ENCODE results near the gene NCKAP5. TPM values are rescaled to one million over a fixed set of nuclear protein-coding genes. Genes with fewer than 3 reads are reported as not detected.
A peak's percentile ranks its signal among the peaks of the same experiment; 100 is the strongest.

The NCKAP5 gene
- total RNA-seq, 1 experiment from 2014 or later = 3.4 TPM

DNA sequence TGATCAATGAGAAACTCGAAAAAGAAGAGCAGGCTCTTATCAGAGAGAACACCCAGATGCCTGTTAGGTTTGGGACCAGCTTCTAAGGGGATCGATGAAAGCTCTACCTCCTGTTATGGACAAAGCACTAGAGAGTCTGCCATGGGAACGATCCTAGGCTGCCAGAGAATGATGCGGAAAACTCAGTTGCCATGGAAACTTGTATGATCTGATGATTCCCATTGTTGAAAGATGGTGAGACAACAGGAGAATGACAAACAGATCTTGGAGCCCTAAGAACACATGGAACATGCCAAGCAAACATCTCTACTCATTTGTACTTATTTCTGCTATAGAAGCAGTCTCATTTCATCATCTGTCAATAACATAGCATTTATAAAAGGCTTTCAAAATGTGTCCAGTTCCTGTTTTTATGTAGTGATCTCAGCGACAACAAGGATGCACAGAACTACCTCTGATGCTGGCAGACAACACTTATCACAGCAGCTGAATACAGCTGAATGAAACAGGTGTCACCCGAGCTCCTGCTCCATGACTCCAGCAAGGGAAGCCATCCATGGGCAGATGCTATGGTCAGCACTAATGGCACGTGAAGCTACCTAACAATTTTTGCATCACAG, 59.6 kb downstream of the NCKAP5 start:
- no peak for DNase-seq (ENCODE audit: low read depth)
- in situ Hi-C loops (cut with HindIII; ENCODE audit: low pct_unique_long_range_greater_than_20kb, low sequenced_read_pairs) = no loop called here

DNA sequence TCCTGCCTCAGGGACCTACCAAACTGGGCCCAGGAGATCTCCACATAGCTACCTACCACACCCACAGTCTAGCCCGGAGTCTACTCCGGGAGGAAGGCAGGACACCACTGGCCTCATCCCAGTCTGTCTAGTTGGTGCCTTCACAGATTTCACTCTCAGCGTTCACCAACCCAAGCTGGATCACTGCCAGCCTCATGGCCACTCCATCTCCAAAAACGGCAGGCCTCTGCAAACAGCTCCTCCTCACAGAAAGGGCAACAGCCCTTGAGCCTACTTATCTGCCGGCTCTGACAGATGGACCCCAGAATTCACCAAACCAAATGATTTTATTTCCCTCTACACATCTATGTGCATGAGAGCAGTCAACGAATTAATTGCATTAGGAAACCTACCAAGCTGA, 61.3 kb downstream of the NCKAP5 start:
- in situ Hi-C loops (cut with HindIII; ENCODE audit: low pct_unique_long_range_greater_than_20kb, low sequenced_read_pairs) = no loop called here
- no peak for DNase-seq (ENCODE audit: low read depth)

DNA sequence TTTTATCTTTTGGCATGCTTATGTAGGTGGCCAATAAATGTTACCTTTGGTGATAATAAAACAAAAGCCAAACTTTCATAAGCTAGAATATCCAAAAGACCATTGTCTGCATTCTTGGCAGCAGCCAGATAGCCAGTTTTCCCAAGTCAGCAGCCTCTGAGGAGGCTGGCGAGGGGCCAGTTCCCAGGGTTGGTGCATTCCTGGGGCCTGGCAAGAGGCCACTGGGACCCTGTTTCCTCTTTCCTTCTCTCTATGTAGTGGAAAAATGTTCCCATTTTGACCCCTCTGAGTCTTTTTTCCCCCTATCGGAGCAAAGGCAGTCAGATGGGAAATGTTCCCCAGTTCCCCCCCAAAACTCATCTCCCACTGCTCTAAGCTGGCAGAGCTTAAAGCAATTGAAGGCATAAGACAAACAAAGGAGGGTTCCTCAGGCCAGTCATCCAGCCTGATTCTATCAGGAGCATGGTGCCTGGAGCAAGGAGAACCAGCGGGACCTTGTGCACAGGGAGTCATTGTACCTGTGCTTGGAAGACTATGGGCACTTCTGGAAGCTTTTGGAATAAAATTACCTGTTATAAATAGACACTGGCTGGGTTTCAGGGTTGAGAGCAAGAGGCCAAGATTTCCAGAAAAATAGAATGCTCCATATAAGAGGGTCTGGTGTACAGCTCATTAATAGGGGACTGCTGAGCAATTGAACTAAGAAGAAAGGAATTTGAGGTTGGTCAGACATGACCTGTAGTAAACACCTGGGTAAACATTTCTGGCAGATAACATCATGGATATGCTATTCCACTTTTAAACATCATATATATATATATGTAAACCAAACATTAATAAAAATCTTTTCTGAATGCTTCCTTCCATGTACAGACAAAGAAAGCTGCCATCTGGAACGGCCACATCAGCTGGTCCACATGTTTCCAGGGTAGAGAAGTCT, 63.4 kb downstream of the NCKAP5 start:
- in situ Hi-C loops (cut with HindIII; ENCODE audit: low pct_unique_long_range_greater_than_20kb, low sequenced_read_pairs) = no loop called here
- peak; percentile 17 for DNase-seq (ENCODE audit: low read depth)

DNA sequence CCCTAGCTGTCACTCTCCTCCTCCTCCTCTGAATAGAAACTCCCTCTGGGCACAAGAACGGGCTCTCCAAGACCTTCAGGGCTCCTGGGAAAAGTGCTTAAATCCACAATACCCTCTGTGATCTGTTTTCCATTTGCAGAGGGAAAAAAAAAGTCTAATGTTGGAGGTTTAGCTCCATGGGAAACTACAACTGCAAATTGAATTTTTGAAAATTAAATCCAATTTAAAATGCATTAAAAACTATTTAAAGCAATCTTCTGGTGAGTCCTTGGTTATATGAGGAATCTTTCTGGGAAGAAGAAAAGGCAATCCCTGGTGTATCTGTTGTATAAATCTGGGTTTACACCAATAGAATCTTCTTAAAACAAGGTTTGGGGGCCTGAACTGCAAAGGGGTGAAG, 64.3 kb downstream of the NCKAP5 start:
- no peak for DNase-seq (ENCODE audit: low read depth)
- in situ Hi-C loops (cut with HindIII; ENCODE audit: low pct_unique_long_range_greater_than_20kb, low sequenced_read_pairs) = no loop called here

DNA sequence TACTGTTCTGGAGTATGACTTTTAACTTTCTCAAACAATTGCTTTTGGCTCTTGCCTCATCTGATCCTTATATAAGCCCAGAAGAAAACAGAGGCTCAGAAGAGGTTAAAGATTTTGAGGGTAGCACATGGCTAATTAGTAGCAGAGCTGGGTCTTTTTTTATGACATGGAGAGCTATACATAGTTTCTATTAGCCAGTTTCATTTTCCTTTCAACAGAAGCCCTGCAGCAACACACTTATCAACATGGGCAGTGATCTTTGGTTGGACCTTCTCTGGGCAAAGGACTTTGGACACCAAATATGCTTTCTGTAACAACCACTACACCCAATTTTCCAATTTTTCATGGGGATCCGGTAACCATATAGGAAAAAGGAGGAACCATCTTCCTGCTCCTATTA, 64.9 kb downstream of the NCKAP5 start:
- in situ Hi-C loops (cut with HindIII; ENCODE audit: low pct_unique_long_range_greater_than_20kb, low sequenced_read_pairs) = no loop called here
- DNase-seq (ENCODE audit: low read depth) = no peak

DNA sequence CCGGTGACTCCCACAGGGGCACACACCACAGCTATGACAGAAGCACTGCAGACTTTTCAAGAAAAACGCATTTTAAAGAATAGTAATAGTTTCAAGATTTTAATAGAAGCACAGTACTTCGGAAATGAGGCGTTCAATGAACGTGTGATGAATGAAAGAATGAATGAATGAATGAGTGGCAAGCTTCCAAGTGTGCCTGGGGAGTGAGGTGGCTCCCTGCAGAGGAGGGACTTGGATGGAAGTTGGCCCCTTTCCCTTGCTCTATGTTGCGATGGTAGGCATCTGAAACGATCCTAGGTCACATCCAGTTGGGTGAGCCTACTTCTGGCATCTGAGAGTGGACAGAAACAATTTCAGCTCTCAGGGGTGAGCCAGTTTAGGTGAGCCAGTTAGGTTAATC, 65.6 kb downstream of the NCKAP5 start:
- in situ Hi-C loops (cut with HindIII; ENCODE audit: low pct_unique_long_range_greater_than_20kb, low sequenced_read_pairs) = no loop called here
- no peak for DNase-seq (ENCODE audit: low read depth)

DNA sequence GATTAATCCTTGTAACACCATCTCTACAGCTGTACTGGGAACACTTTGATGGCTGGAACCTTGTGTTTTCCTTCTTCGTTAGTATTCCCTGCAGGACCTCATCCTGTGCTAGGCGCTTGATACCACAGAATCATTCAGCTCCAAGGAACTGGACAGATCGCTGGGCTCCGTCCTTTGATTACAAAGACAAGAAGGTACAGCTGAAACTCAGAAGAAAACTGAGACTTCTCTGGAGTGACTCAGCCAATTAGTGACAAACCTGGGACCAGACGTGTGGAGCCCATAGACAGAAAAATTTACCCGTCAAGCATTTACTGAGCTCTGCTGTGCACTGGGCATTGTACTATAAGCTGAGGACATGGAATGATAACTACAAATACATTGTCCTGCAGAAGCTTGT, 67.3 kb downstream of the NCKAP5 start:
- DNase-seq (ENCODE audit: low read depth) = no peak
- in situ Hi-C loops (cut with HindIII; ENCODE audit: low pct_unique_long_range_greater_than_20kb, low sequenced_read_pairs) = no loop called here

DNA sequence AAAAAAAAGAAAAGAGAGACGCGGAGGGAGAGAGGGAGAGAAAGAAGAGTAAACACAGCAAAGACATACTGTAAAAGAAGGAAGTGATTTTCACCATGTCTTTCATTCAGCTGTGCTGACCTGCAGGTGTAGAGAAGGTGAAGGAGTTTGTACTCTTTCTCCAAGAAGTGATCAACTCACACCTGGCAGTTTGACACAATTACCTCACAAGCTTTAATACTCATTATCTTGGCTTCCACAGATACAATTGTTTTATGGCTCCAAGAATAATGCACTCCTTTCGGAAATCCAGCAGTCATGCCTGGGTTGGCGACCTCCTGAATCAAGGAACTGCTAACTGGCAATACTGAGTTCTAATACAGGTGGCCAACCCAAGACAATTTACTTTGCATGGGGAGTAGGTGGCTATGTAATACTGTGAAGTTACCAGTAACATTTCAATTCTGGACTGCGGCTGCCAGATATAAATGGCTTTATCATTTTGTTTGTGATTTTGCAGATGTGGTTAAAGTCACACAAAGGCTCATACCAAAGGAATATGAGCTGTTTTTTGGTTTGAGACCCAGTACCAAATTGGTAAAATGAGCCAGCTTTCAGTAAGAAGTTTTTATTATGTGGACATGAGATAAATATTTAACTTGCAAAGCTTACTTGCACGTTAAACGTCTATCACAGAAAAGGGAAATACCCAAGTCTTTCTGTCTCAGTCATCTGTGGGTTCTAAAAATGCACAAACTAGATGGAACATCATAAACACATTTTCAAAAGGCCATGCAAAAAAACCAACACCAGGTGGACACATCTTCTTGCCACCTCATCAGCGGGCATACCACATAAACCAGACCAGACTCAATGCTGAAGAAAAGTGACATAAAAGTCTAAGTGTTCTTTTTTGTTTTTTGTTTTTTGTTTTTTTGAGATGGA, 69.3 kb downstream of the NCKAP5 start:
- in situ Hi-C loops (cut with HindIII; ENCODE audit: low pct_unique_long_range_greater_than_20kb, low sequenced_read_pairs) = no loop called here
- DNase-seq (ENCODE audit: low read depth) = no peak

DNA sequence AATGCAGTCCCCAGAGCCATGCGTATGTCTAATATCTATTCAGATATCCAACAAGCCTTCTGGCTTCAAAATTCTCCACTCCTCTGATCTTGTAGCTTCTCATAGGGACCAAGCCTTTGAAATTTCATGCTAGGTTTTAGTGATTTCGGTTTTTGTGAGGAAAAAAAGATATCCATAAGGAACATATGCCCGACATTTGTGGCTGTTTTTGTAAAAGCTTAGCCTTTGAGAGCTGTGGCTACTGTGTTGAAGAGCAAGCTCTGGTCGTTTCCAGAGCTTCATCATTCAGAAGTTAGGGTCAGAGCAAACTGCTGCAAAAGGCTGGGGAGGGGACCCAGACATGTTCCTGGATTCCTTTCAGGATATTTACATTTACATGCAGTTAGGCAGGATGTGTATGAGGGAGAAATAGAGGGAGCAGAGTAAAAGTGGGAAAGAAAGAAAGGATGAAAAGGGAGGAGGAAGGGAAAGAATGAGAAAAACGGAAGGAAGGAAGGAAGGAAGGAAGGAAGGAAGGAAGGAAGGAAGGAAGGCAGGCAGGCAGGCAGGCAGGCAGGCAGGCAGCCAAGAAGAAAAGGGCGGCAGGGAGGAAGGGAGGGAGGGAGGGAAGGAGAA, 70.2 kb downstream of the NCKAP5 start:
- in situ Hi-C loops (cut with HindIII; ENCODE audit: low pct_unique_long_range_greater_than_20kb, low sequenced_read_pairs) = no loop called here
- DNase-seq (ENCODE audit: low read depth) = no peak

DNA sequence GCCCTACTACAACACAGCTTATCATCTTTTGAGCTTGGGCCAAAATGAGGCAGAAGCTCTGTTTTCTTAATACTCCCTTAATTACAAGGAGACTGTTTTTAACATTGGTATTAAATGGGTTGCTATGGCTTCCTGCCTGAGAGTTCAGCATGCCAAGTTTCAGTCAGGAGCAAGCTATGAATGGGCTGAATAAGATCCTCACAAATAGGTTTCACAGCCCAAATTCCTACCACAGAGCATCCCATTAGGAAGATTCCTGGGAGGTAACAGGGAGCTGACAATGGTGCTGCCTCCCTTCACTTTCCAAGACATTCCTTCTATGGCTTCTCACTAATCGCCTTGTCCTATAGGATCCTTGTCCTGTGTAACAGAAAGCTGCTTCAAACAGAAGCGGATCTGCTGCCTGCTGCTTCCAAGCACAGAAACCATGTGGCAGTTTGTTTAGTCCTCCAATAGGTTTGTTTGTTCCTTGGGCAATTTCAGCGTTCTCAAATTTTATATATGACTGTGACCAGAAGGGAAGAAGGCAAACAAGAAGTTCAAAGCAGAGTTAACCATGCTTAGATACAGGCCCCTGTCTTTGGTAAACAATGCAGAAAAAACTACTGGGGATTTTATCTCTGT, 70.9 kb downstream of the NCKAP5 start:
- in situ Hi-C loops (cut with HindIII; ENCODE audit: low pct_unique_long_range_greater_than_20kb, low sequenced_read_pairs) = no loop called here
- no peak for DNase-seq (ENCODE audit: low read depth)

DNA sequence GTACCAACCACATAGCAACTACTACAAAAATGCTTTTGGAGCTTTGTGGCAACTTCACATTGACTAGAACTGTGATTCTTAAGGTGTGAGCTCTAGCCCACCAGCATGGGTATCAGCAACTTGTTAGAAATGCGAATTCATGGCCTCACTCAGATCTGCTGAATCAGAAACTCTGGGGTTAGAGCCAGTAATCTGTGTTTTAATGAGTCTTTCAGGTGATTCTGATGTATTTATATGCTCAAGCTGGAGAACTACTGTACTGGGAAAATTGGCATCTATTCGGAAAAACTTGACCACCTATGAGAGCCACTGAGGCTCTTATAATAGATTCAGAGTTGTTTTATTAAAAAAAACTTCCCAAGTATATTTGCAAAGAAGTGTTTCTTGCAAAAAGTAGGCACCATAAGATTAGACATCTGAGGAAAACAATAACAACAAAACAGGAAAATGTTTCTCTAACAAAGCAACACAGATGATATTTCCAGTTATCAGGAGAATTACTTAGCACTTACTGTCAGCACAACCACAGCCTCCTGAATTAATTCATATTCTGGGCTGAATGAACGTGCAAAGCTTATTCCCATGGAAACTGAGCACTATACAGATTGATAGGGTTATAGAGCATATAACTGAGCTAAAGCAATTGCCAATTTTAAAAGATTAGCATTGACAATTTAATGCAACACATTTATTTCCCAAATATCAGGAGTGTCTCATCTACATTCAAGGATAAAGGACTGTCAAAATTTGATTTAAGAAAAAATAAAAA, 71.6 kb downstream of the NCKAP5 start:
- in situ Hi-C loops (cut with HindIII; ENCODE audit: low pct_unique_long_range_greater_than_20kb, low sequenced_read_pairs) = no loop called here
- no peak for DNase-seq (ENCODE audit: low read depth)

DNA sequence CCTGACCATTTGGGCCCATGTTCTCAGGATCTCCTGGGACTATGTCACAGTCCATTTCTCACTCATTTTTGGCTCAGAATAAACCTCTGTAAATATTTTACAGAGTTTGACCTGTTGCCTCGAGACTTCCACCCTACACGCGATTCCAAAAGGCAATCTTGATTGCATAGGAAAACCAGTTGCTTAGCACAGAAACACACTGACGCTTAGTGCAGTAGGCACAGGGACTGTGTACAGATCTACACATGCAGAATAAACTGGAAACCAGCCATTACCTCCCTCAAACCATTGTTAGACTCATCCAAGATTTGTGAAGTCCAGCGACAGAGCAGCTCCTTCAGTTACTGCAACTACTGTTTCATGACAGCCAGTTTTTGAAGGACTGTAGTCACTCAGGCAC, 73.0 kb downstream of the NCKAP5 start:
- in situ Hi-C loops (cut with HindIII; ENCODE audit: low pct_unique_long_range_greater_than_20kb, low sequenced_read_pairs) = no loop called here
- DNase-seq (ENCODE audit: low read depth) = peak; percentile 18

DNA sequence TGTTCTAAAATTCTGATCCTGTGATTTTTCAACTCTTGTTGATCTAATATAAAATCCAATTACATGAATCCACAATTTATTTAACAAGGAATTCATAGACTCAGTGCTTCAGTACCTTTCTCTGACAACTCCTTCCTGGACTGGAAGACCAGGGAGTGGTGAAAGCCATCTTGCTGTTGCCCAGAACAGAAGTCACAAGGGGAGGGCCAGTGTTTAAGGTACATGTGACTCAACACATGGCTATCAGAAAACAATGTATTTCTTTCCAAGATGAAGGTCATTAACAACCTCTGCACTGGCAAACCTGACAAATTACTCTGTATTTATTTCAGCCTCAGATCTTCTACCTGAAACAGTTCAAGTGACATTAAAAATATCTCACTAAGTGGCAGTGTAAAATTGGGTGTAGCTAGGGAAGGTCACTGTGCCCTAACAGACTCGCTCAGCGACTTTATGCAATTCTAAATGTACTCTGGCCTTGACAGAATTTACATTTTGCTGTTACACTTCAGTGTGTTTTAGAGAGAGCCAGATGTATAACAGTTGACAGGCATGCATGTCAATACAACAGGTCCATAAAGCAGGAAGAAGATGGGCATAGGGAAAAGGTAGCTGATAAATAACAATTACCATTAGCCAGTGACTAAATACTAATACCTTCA, 75.4 kb downstream of the NCKAP5 start:
- no peak for DNase-seq (ENCODE audit: low read depth)
- in situ Hi-C loops (cut with HindIII; ENCODE audit: low pct_unique_long_range_greater_than_20kb, low sequenced_read_pairs) = no loop called here

DNA sequence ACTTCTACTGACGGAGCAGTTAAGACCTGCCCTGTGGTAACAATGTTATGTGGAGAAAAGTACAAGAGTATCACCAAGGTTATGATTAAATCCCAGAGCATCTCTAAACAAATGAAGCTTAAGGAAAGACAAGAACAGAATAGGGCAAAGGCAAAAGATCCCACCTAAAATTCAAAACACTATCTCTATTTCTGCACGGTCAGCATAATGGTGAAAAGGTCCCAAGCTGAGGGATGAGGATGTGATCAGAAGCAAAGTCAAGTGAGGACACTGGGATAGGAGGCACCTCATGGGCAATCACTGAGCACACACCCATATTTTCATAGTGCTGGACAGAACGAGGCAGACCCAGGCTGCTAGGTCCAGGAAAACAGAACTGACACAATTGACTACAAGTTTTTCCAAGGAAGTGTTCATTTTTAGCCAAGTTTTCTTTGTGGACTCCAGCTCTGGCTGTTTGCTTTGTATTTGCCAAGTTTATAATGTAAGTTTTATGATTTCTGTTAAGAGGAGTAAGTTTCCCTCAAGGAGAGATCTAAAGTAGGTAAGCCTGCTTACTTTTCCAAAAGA, 77.8 kb downstream of the NCKAP5 start:
- in situ Hi-C loops (cut with HindIII; ENCODE audit: low pct_unique_long_range_greater_than_20kb, low sequenced_read_pairs) = no loop called here
- DNase-seq (ENCODE audit: low read depth) = no peak

DNA sequence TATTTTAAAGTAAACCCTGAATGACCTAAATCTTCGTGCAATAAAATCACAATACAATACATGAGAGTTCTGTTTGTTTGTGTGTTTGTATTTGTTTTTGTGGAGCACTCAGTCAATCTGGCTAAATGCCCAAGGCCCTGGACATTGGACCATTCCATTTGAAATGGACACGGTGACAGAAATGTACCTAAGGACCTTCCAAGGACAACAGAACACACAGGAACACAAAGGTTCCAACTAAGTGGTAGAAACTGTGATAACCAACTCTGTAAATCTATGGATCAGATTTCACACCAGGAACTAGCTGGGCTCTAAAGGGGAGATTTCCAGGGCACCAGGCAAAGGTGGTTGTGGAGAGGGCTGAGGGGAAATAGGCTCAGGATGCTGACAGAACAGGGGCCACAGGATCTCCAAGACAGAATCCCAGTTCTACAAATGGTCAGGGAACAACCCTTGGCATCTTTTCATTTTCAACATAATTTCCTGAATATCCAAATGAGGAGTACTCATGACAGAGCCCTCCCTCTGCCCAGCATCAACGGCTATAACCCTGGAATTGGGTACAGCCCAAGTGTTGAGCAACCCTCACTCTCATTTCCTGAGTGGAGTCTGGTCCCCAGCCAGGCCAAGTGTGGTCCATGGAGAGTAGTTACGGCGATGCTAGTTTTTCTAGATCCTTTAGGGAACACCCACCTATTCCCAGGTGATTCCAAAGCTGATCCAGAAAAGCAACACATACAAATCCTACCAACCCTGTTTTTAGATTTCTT, 78.4 kb downstream of the NCKAP5 start:
- no peak for DNase-seq (ENCODE audit: low read depth)
- in situ Hi-C loops (cut with HindIII; ENCODE audit: low pct_unique_long_range_greater_than_20kb, low sequenced_read_pairs) = no loop called here

DNA sequence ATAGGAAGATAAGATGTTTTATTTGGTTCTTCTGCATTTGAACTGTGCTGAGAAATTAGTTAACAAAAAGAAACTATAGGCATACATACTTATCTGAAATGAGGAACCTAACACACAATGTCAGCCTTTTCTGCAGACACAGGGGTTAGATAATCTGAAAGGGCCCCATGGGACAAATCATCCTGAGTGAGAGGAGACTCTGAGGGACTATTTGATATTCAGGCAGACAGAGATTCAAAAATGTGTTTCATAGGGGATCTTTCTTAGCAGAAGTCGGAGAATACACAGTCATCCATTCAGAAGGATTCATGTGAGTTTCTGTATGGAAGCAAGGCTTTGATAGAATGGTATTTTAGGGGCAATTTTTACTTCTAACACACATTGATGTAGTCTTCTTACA, 79.1 kb downstream of the NCKAP5 start:
- in situ Hi-C loops (cut with HindIII; ENCODE audit: low pct_unique_long_range_greater_than_20kb, low sequenced_read_pairs) = no loop called here

More for the DNA sequence above, 79.1 kb downstream of the NCKAP5 start:
- DNase-seq (ENCODE audit: low read depth) = no peak

Data from Caki2 (cell line).